AG04450 (cell line): ENCODE measurements around the gene WDR49. TPM values are rescaled to one million over a fixed set of nuclear protein-coding genes. Genes with fewer than 3 reads are reported as not detected.

Experiments
- CTCF ChIA-PET: fragments of 300-600, 350-600 bp; formaldehyde crosslinking; extraction: SDS; loops from one replicate; lab custom pipeline; 2022; ENCODE audit warnings: antibody characterized with exemption, inconsistent platforms; lab: Charles Lee
- POLR2A ChIA-PET: fragments of 350-600 bp; formaldehyde crosslinking; extraction: SDS; loops from one replicate; lab custom pipeline; 2021; ENCODE audit warnings: antibody characterized with exemption, inconsistent platforms; lab: Yijun Ruan, JAX
- DNase-seq: peaks from one replicate; pipeline ENCODE4 v3.0.0-alpha.2; 2011; ENCODE audit warnings: low read depth, low spot score
- H3K27ac ChIP-seq: one replicate; pipeline ENCODE4 v1.5.1; 2012; ENCODE audit warnings: low read depth, low read length, control low read depth
- H3K27me3 ChIP-seq: one replicate; pipeline ENCODE4 v1.6.0; 2012; ENCODE audit warnings: low read length; ENCODE audit not compliant: control insufficient read depth, insufficient read depth
- H3K4me3 ChIP-seq: 2 replicates; pipeline ENCODE4 v1.5.1; 2011; ENCODE audit warnings: mild to moderate bottlenecking, low read depth, low read length, control low read depth
- H3K9me3 ChIP-seq: 2 replicates; pipeline ENCODE4 v1.5.1; 2012; ENCODE audit warnings: low read length; ENCODE audit not compliant: control insufficient read depth, insufficient read depth
- CTCF ChIP-seq: IDR thresholded peaks from 2 replicates; pipeline ENCODE4 v1.5.1; 2011; ENCODE audit warnings: low read depth, low read length, control low read depth, inconsistent platforms
- polyA plus RNA-seq: library from polyadenylated mRNA; depleted of rRNA; stranded (reverse); fragments of >200 nt; gene quantifications from 2 replicates; pipeline ENCODE4 v1.2.3, GENCODE V29; 2011

The WDR49 gene
- polyA plus RNA-seq, 1 experiment = not detected

GRCh38 chr3:167656821-167657220, 3.1 kb upstream of the WDR49 start:
- ChIA-PET POLR2A (no interaction called here), CTCF (no interaction called here)
- H3K27me3 ChIP-seq = no peaks in the 10 kb centered on the region
- no peak for TF ChIP-seq CTCF
- H3K4me3 ChIP-seq = no peak overlapping the region
- no peak overlapping the region for H3K27ac ChIP-seq
- no peak for DNase-seq
- no peaks in the 10 kb centered on the region for H3K9me3 ChIP-seq

- ChIA-PET POLR2A (no interaction called here), CTCF (no interaction called here)
- H3K27me3 ChIP-seq = no peaks in the 10 kb centered on the region
- no peak overlapping the region for H3K4me3 ChIP-seq
- DNase-seq = no peak
- no peak for TF ChIP-seq CTCF
- H3K9me3 ChIP-seq = no peaks in the 10 kb centered on the region
- H3K27ac ChIP-seq = no peak overlapping the region
Measured at GRCh38 chr3:167653155-167653554, 587 bp downstream of the WDR49 start.

GRCh38 chr3:167651826-167652225, 1.9 kb downstream of the WDR49 start:
- ChIA-PET CTCF (no interaction called here), POLR2A (no interaction called here)
- TF ChIP-seq CTCF = no peak
- H3K27me3 ChIP-seq = no peaks in the 10 kb centered on the region
- DNase-seq = no peak
- no peak overlapping the region for H3K4me3 ChIP-seq
- H3K27ac ChIP-seq = no peak overlapping the region
- no peaks in the 10 kb centered on the region for H3K9me3 ChIP-seq

- no peak for TF ChIP-seq CTCF
- Histone ChIP-seq H3K4me3 (no peak overlapping the region), H3K27ac (no peak overlapping the region), H3K9me3 (no peaks in the 10 kb centered on the region), H3K27me3 (no peaks in the 10 kb centered on the region)
- ChIA-PET POLR2A (no interaction called here), CTCF (no interaction called here)
- DNase-seq = no peak
Measured at GRCh38 chr3:167650459-167650858, 3.3 kb downstream of the WDR49 start.

GRCh38 chr3:167649746-167650145, 4.0 kb downstream of the WDR49 start:
- POLR2A ChIA-PET = no interaction called here
- Histone ChIP-seq H3K9me3 (no peaks in the 10 kb centered on the region), H3K27ac (no peak overlapping the region), H3K4me3 (no peak overlapping the region), H3K27me3 (no peaks in the 10 kb centered on the region)
- CTCF ChIA-PET = interaction anchor here (1.3 kb wide), 1 partner anchor 36 kb away, joined by 3 read pairs; no protein-coding TSS in a partner anchor
- TF ChIP-seq CTCF = no peak
- no peak for DNase-seq
